Activated CD4-positive, alpha-beta T cell treated with anti-CD3 and anti-CD28 coated beads for 24 hours (primary cell): ENCODE data around the gene PLA2G4C.

Experiments
- DNase-seq, 2 donors: peaks; one replicate each; pipeline ENCODE4 v3.0.0-alpha.2; 2020; ENCODE audit warnings: low read depth in 2 of 2

Gene PLA2G4C

DNA sequence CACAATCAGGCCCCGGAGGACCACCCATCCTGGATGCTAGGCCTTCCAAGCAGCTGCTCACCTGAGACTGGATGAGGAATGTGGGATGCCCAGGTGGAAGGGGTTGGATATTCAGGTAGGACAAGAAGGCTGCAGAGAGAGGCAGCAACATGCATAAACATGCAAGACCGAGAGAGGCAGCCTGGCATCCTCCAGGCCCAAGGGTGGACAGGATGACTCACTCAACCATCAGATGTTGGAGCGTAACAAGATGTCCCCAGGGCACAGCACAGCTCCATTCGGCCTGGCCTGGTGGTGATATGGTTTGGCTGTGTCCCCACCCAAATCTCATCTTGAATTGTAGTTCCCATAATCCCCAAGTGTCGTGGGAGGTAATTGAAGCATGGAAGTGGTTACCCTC is 56.8 kb downstream of the PLA2G4C start:
- DNase-seq, result no peak

GRCh38 chr19:48053076-48053475 is 57.5 kb downstream of the PLA2G4C start:
- DNase-seq, result no peak

DNA sequence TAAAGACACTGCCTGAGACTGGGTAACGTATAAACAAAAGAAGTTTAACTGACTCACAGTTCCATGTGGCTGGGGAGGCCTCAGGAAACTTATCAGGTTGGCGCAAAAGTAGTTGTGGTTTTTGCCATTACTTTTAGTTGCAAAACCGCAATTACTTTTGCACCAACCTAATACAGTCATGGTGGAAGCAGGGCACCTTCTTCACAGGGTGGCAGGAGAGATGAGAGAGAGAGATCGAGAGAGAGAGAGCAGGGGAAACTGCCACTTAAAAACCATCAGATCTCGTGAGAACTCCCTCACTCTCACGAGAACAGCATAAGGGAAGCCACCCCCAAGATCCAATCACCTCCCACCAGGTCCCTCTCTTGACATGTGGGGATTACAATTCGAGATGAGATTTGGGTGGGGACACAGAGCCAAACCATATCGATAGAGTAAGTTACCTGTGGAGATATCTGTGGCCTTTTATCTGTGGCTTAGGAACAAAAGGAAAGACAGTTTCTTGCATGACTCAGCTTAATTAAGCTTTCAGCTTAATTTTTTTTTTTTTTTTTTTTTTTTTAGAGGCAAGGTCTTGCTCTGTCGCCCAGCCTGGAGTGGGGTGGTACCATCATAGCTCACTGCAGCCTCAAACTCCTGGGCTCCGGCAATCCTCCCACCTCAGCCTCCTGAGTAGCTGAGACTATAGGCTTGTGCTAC is 59.1 kb downstream of the PLA2G4C start:
- DNase-seq, result no peak

- DNase-seq, result no peak
Measured at GRCh38 chr19:48044561-48044960, 66.1 kb downstream of the PLA2G4C start.

DNA sequence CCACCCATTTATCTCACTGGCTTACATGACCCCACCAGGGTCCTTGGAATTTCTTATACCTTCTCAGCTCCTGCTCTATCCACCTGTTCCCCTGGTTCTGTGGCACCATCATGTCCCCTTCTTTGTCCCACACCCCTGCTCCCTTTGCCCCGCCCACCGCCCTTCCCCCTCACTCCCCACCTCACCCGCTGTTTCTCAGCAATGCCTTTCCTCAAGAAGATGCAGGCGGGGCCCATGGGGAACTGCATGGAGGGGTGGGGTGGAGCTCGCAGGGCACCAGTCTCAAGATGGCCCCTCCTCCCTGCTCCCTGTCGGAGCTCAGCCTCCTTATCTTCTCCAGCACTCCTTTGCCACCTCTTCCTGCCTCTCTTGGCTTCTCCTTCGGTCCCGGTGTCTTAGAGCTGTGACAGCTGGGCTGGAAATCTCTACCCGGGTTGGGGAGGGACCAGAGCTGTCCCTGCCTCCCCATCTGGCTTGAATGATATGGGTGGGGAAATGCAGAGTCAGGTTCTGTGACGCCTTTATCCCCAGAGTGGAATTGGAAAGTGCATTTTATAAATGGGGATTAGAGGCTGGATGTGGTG is 66.8 kb downstream of the PLA2G4C start, which contains the start of gene CABP5:
Gene CABP5, minus strand, starts transcription at position 405 of the 584 bp plus-strand sequence. Its CDS starts 157 bp downstream, at position 248.
- DNase-seq, result no peak

DNA sequence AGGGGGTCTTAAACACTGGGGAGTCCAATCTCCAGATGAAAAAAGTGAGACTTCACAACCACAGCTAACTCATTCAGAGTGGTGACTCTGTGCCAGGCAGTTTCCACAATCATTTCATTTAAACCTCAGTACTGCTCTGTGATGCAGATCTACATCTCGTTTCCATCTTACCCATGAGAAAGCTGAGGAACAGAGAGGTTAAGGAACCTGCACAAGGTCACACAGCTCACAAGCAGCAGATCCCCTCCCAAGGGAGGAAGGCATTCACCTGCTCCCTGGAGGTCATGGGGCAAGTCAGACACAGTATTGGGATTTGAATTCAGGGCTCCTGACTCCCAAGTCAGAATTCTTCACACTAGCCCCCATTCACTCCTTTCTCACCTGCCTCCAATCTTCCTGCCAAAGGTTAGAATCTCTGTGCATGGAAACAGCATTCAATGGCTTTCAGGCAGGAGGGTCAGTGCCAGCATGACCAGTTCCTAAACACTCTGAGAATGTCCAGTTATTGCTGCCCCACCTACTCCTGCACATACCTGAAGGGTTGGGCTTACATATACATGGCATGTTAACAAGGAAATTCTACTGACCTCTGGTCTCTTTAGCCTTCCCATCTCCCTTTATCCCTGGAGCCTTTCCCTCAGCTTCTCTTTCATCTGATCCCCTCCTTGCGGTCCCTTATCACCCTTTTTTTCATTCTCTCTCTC is 68.6 kb downstream of the PLA2G4C start:
- no peak for DNase-seq

- no peak for DNase-seq
Measured at GRCh38 chr19:48036765-48037164, 73.9 kb downstream of the PLA2G4C start.

- no peak for DNase-seq
Measured at GRCh38 chr19:48033604-48034003, 77.0 kb downstream of the PLA2G4C start.

GRCh38 chr19:48030073-48030472 is 80.5 kb downstream of the PLA2G4C start:
- DNase-seq, result no peak

GRCh38 chr19:48029431-48029830 is 81.2 kb downstream of the PLA2G4C start:
- DNase-seq, result no peak

GRCh38 chr19:48025480-48025879 is 85.1 kb downstream of the PLA2G4C start:
- no peak for DNase-seq

GRCh38 chr19:48023518-48023917 is 87.1 kb downstream of the PLA2G4C start:
- no peak for DNase-seq

DNA sequence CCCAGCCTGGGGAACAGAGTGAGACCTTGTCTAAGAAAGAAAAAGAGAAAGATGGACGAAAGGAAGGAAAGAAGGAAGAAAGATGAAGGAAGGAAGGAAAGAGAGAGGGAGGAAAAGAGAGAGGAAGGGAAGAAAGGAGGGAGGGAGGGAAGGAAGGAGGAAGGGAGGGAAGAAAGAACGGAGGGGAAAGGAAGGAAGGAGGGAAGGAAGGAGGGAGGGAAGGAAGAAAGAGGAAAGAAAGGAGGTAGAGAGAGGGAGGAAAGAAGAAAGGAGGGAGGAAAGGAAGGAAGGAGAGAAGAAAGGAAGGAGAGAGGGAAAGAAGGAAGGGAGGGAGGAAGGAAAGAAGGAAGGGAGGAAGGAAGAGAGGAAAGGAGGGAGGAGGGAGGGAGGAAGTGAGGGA is 87.6 kb downstream of the PLA2G4C start:
- DNase-seq, result no peak

- DNase-seq, result no peak
Measured at GRCh38 chr19:48020686-48021085, 89.9 kb downstream of the PLA2G4C start.

- DNase-seq, result no peak
Measured at GRCh38 chr19:48010932-48011758, 99.5 kb downstream of the PLA2G4C start.

DNA sequence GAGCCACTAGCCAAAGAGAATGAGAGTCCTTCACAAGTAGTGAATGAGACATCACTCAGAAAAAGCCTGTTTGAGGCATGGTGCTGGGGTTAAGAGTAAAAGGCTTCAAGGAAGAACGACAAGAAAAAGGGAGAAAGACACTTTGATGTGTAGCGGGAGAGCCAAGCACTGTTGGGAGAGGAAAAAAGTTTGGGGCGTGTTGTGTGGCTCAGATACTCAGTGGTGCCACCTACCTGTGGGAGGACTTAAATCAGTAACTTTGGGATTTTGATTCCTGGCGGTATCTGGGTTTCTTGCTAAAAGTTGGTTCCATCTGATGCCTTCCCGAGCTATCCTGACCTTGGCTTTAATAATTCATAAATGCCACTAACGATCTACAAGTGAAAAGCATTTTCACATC is 103.9 kb downstream of the PLA2G4C start:
- DNase-seq, result peak in 1 of 2 donors; percentile 1

GRCh38 chr19:48004236-48004635 is 106.4 kb downstream of the PLA2G4C start:
- DNase-seq, result no peak

DNA sequence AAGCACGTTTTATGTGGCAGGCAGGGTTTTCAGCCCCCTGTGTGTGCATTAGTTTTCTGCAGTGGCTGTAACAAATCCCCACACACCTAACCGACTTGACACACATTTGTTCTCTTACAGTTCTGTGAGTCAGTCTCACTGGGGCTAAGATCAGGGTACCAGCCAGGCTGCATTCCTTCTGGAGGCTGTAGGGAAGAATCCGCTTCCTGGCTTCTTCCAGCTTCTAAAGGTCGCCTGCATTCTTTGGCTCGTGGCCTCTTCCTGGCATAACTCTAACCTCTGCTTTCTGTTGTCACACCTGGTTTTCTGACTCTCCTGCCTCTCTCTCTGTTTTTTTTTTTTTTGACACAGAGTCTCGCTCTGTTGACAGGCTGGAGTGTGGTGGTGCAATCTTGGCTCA is 109.8 kb downstream of the PLA2G4C start:
- no peak for DNase-seq

DNA sequence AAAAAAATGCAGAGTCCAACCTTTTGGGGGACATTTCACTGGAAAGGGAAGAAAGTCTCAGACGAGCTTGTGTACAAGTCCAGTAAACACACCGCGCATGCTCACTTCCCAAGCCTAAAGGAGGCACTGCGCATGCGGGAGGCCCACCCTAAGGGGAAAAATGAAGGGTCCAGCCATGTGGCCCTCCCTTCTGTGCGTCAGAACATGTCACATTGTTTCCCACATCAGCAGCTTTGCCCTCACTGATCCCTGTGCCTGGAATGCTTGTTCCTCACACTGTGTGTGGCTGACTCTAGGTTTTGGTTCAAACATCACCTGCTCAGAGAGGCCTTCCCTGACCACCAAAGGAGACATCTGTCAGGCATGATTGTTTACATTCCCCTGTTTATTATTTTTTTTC is 111.8 kb downstream of the PLA2G4C start:
- no peak for DNase-seq
